PC-9 (cell line): Measurements from ENCODE around the gene FAM114A1.

Experiments
- EZH2 ChIP-seq: fragments of 200-600 bp; sonication (generic); IDR thresholded peaks from 2 replicates; pipeline ENCODE4 v1.8.0; 2017; ENCODE audit warnings: antibody characterized with exemption, low read depth
- TF ChIP-seq, protein P1 (sequence below): fragments of 200-600 bp; sonication (generic); conservative IDR thresholded peaks from 2 replicates; pipeline ENCODE4 v1.6.1; 2017; ENCODE audit warnings: mixed run types, antibody characterized with exemption, mild to moderate bottlenecking, moderate library complexity

DNA sequence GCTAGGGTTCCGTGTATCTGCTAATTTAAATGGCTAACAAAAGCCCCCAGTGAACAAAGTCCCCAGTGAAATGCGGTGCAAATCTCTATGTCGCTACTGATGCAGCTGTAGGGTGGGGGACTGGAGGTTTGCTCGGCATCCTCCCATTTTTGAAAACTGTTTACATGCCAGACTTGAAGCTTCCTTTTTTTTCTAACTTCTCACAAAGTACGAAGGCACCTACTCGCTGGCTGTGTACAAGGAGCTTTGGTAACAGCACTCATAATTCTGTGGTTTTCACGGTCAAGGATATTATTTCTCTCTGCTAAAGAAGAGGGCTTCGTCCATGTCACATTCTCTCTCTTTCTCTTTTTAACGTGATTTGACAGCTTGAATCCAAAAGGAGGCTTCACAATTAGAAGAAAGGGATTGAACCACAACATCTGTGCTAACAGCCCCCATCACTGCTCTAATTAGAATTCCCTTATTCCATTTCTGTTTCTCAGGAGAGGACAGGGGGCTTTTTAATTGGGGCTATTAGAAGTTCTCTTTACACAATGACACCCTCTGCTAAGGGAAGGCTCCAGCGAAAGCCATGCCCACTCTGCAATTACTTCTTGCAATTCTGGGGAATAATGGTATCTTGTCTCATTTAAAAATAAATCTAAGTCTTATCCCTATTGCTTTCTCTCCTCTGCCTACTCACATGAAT lies 117.9 kb downstream of the FAM114A1 start:
- TF ChIP-seq, protein P1, sequence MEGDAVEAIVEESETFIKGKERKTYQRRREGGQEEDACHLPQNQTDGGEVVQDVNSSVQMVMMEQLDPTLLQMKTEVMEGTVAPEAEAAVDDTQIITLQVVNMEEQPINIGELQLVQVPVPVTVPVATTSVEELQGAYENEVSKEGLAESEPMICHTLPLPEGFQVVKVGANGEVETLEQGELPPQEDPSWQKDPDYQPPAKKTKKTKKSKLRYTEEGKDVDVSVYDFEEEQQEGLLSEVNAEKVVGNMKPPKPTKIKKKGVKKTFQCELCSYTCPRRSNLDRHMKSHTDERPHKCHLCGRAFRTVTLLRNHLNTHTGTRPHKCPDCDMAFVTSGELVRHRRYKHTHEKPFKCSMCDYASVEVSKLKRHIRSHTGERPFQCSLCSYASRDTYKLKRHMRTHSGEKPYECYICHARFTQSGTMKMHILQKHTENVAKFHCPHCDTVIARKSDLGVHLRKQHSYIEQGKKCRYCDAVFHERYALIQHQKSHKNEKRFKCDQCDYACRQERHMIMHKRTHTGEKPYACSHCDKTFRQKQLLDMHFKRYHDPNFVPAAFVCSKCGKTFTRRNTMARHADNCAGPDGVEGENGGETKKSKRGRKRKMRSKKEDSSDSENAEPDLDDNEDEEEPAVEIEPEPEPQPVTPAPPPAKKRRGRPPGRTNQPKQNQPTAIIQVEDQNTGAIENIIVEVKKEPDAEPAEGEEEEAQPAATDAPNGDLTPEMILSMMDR, result no peak
- no peak for TF ChIP-seq EZH2
